ENCODE results near the gene NFIB.

NFIB gene

GRCh38 chr9:14212697-14213420 lies 101.1 kb downstream of the NFIB start:
- DNase-seq (ENCODE audit: low read depth in 3 of 3), result no peak

- no peak for DNase-seq (ENCODE audit: low read depth in 3 of 3)
Observed at GRCh38 chr9:14212077-14212476, 101.9 kb downstream of the NFIB start.

- DNase-seq (ENCODE audit: low read depth in 3 of 3), result no peak
Observed at GRCh38 chr9:14211564-14211963, 102.4 kb downstream of the NFIB start.

GRCh38 chr9:14210428-14210827 lies 103.5 kb downstream of the NFIB start:
- no peak for DNase-seq (ENCODE audit: low read depth in 3 of 3)

GRCh38 chr9:14209399-14210345 lies 104.3 kb downstream of the NFIB start:
- DNase-seq (ENCODE audit: low read depth in 3 of 3), result no peak

GRCh38 chr9:14207352-14207995 lies 106.5 kb downstream of the NFIB start:
- no peak for DNase-seq (ENCODE audit: low read depth in 3 of 3)

- no peak for DNase-seq (ENCODE audit: low read depth in 3 of 3)
Observed at GRCh38 chr9:14205463-14205862, 108.5 kb downstream of the NFIB start.

GRCh38 chr9:14203356-14204056 lies 110.4 kb downstream of the NFIB start:
- no peak for DNase-seq (ENCODE audit: low read depth in 3 of 3)

- no peak for DNase-seq (ENCODE audit: low read depth in 3 of 3)
Observed at GRCh38 chr9:14198841-14199455, 115.0 kb downstream of the NFIB start.

- DNase-seq (ENCODE audit: low read depth in 3 of 3), result no peak
Observed at GRCh38 chr9:14198047-14198840, 115.7 kb downstream of the NFIB start.

- DNase-seq (ENCODE audit: low read depth in 3 of 3), result no peak
Observed at GRCh38 chr9:14197325-14197858, 116.5 kb downstream of the NFIB start.

GRCh38 chr9:14193328-14193990 lies 120.5 kb downstream of the NFIB start:
- DNase-seq (ENCODE audit: low read depth in 3 of 3), result no peak

GRCh38 chr9:14192556-14192955 lies 121.4 kb downstream of the NFIB start:
- DNase-seq (ENCODE audit: low read depth in 3 of 3), result no peak

GRCh38 chr9:14191512-14191911 lies 122.4 kb downstream of the NFIB start:
- DNase-seq (ENCODE audit: low read depth in 3 of 3), result no peak

- DNase-seq (ENCODE audit: low read depth in 3 of 3), result no peak
Observed at GRCh38 chr9:14190240-14190639, 123.7 kb downstream of the NFIB start.

GRCh38 chr9:14189578-14189977 lies 124.4 kb downstream of the NFIB start:
- DNase-seq (ENCODE audit: low read depth in 3 of 3), result no peak

GRCh38 chr9:14189146-14189545 lies 124.8 kb downstream of the NFIB start:
- DNase-seq (ENCODE audit: low read depth in 3 of 3), result no peak

- no peak for DNase-seq (ENCODE audit: low read depth in 3 of 3)
Observed at GRCh38 chr9:14188538-14188937, 125.4 kb downstream of the NFIB start.

GRCh38 chr9:14188011-14188410 lies 125.9 kb downstream of the NFIB start:
- DNase-seq (ENCODE audit: low read depth in 3 of 3), result no peak

- DNase-seq (ENCODE audit: low read depth in 3 of 3), result no peak
Observed at GRCh38 chr9:14186096-14186495, 127.8 kb downstream of the NFIB start.
